ENCODE results near the gene ZMYND15.
A peak's percentile ranks its signal among the peaks of the same experiment; 100 is the strongest.

ZMYND15 gene

GRCh38 chr17:4759776-4760236, 20.2 kb downstream of the ZMYND15 start:
- no peaks in the 10 kb centered on the region for H3K36me3 ChIP-seq (ENCODE audit: control insufficient read depth in 1 of 2, insufficient read depth in 2 of 2, low read length in 2 of 2)
- no peak overlapping the region for H3K27ac ChIP-seq (ENCODE audit: low read depth, low read length)
- H3K4me1 ChIP-seq (ENCODE audit: control insufficient read depth in 1 of 2, insufficient read depth in 2 of 2, low read length in 2 of 2), result no peaks in the 10 kb centered on the region
- no peaks in the 10 kb centered on the region for H3K27me3 ChIP-seq (ENCODE audit: control insufficient read depth in 1 of 2, insufficient read depth in 2 of 2, low read length in 2 of 2)
- H3K9me3 ChIP-seq (ENCODE audit: control insufficient read depth in 1 of 2, low read length in 2 of 2), result no peaks in the 10 kb centered on the region
- no peak overlapping the region for H3K9ac ChIP-seq (ENCODE audit: low read depth in 1 of 2, low read length in 2 of 2)
- H3K4me3 ChIP-seq (ENCODE audit: low read depth in 1 of 2, low read length in 2 of 2), result no peak overlapping the region

- Histone ChIP-seq H3K27ac (ENCODE audit: low read depth, low read length) (no peak overlapping the region), H3K4me1 (ENCODE audit: control insufficient read depth in 1 of 2, insufficient read depth in 2 of 2, low read length in 2 of 2) (peaks cover 2 to 4% of the 10 kb centered on the region in 2 donors), H3K36me3 (ENCODE audit: control insufficient read depth in 1 of 2, insufficient read depth in 2 of 2, low read length in 2 of 2) (no peaks in the 10 kb centered on the region), H3K9ac (ENCODE audit: low read depth in 1 of 2, low read length in 2 of 2) (no peak overlapping the region), H3K4me3 (ENCODE audit: low read depth in 1 of 2, low read length in 2 of 2) (no peak overlapping the region), H3K9me3 (ENCODE audit: control insufficient read depth in 1 of 2, low read length in 2 of 2) (no peaks in the 10 kb centered on the region), H3K27me3 (ENCODE audit: control insufficient read depth in 1 of 2, insufficient read depth in 2 of 2, low read length in 2 of 2) (no peaks in the 10 kb centered on the region)
Measured at GRCh38 chr17:4764595-4764994, 25.0 kb downstream of the ZMYND15 start.

- H3K4me3 ChIP-seq (ENCODE audit: low read depth in 1 of 2, low read length in 2 of 2), result no peak overlapping the region
- no peak overlapping the region for H3K27ac ChIP-seq (ENCODE audit: low read depth, low read length)
- H3K9ac ChIP-seq (ENCODE audit: low read depth in 1 of 2, low read length in 2 of 2), result no peak overlapping the region
- H3K27me3 ChIP-seq (ENCODE audit: control insufficient read depth in 1 of 2, insufficient read depth in 2 of 2, low read length in 2 of 2), result no peaks in the 10 kb centered on the region
- no peaks in the 10 kb centered on the region for H3K9me3 ChIP-seq (ENCODE audit: control insufficient read depth in 1 of 2, low read length in 2 of 2)
- H3K4me1 ChIP-seq (ENCODE audit: control insufficient read depth in 1 of 2, insufficient read depth in 2 of 2, low read length in 2 of 2), result peaks cover 12 to 15% of the 10 kb centered on the region in 2 donors
- no peaks in the 10 kb centered on the region for H3K36me3 ChIP-seq (ENCODE audit: control insufficient read depth in 1 of 2, insufficient read depth in 2 of 2, low read length in 2 of 2)
Measured at GRCh38 chr17:4766201-4766600, 26.6 kb downstream of the ZMYND15 start.

GRCh38 chr17:4766723-4767122, 27.1 kb downstream of the ZMYND15 start:
- Histone ChIP-seq H3K27me3 (ENCODE audit: control insufficient read depth in 1 of 2, insufficient read depth in 2 of 2, low read length in 2 of 2) (no peaks in the 10 kb centered on the region), H3K9ac (ENCODE audit: low read depth in 1 of 2, low read length in 2 of 2) (no peak overlapping the region), H3K4me3 (ENCODE audit: low read depth in 1 of 2, low read length in 2 of 2) (no peak overlapping the region), H3K36me3 (ENCODE audit: control insufficient read depth in 1 of 2, insufficient read depth in 2 of 2, low read length in 2 of 2) (no peaks in the 10 kb centered on the region), H3K9me3 (ENCODE audit: control insufficient read depth in 1 of 2, low read length in 2 of 2) (no peaks in the 10 kb centered on the region), H3K27ac (ENCODE audit: low read depth, low read length) (peak overlapping the region; percentile 32), H3K4me1 (ENCODE audit: control insufficient read depth in 1 of 2, insufficient read depth in 2 of 2, low read length in 2 of 2) (peaks cover 12 to 20% of the 10 kb centered on the region in 2 donors)

DNA sequence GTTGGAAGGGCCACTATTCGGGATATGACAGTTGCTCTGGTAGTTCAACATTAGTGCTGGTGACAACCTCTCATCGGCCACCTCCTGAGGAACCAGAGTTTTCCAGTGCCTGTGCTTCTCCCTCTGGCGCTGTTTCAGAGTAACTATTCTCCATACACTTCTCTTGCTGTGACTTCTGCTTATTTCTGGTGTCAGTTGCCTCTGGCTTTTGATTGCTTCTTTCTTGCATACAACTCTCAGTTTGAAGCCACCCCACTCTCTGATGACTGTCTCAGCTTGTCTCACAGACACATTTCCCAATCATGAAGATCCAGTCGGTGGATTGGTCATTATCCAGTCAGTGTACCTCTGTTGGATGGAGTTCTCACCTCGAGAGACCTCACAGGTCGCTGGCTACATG, 28.7 kb downstream of the ZMYND15 start:
- peaks cover 12 to 22% of the 10 kb centered on the region in 2 donors for H3K4me1 ChIP-seq (ENCODE audit: control insufficient read depth in 1 of 2, insufficient read depth in 2 of 2, low read length in 2 of 2)
- H3K27ac ChIP-seq (ENCODE audit: low read depth, low read length), result no peak overlapping the region

DNA sequence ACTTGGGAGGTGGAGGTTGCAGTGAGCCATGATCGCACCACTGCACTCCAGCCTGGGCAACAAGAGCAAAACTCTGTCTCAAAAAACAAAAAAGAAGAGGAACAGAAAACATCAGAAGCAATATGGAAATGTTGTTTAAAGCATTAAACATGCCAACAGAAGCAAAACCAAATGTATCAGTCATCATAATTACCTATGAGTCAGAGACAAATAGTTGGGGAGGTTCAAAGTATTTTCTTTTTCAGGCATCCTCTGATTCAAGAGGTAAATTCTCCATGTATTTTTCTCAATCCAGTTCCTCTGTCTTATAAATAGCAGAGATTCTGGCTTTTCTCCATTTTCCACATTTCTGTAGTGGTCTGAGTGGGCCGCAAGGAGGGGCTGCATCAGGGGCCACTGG, 30.0 kb downstream of the ZMYND15 start:
- no peak overlapping the region for H3K9ac ChIP-seq (ENCODE audit: low read depth in 1 of 2, low read length in 2 of 2)
- H3K4me1 ChIP-seq (ENCODE audit: control insufficient read depth in 1 of 2, insufficient read depth in 2 of 2, low read length in 2 of 2), result peaks cover 12 to 22% of the 10 kb centered on the region in 2 donors
- no peaks in the 10 kb centered on the region for H3K27me3 ChIP-seq (ENCODE audit: control insufficient read depth in 1 of 2, insufficient read depth in 2 of 2, low read length in 2 of 2)
- H3K4me3 ChIP-seq (ENCODE audit: low read depth in 1 of 2, low read length in 2 of 2), result no peak overlapping the region
- H3K27ac ChIP-seq (ENCODE audit: low read depth, low read length), result no peak overlapping the region
- no peaks in the 10 kb centered on the region for H3K36me3 ChIP-seq (ENCODE audit: control insufficient read depth in 1 of 2, insufficient read depth in 2 of 2, low read length in 2 of 2)
- H3K9me3 ChIP-seq (ENCODE audit: control insufficient read depth in 1 of 2, low read length in 2 of 2), result no peaks in the 10 kb centered on the region

More for the DNA sequence above, 28.7 kb downstream of the ZMYND15 start:
- Histone ChIP-seq H3K4me3 (ENCODE audit: low read depth in 1 of 2, low read length in 2 of 2) (no peak overlapping the region), H3K36me3 (ENCODE audit: control insufficient read depth in 1 of 2, insufficient read depth in 2 of 2, low read length in 2 of 2) (no peaks in the 10 kb centered on the region), H3K9ac (ENCODE audit: low read depth in 1 of 2, low read length in 2 of 2) (no peak overlapping the region), H3K27me3 (ENCODE audit: control insufficient read depth in 1 of 2, insufficient read depth in 2 of 2, low read length in 2 of 2) (no peaks in the 10 kb centered on the region), H3K9me3 (ENCODE audit: control insufficient read depth in 1 of 2, low read length in 2 of 2) (no peaks in the 10 kb centered on the region)

- Histone ChIP-seq H3K27me3 (ENCODE audit: control insufficient read depth in 1 of 2, insufficient read depth in 2 of 2, low read length in 2 of 2) (no peaks in the 10 kb centered on the region), H3K4me1 (ENCODE audit: control insufficient read depth in 1 of 2, insufficient read depth in 2 of 2, low read length in 2 of 2) (peaks cover 12 to 22% of the 10 kb centered on the region in 2 donors), H3K36me3 (ENCODE audit: control insufficient read depth in 1 of 2, insufficient read depth in 2 of 2, low read length in 2 of 2) (no peaks in the 10 kb centered on the region), H3K9me3 (ENCODE audit: control insufficient read depth in 1 of 2, low read length in 2 of 2) (no peaks in the 10 kb centered on the region), H3K27ac (ENCODE audit: low read depth, low read length) (peak within 1 kb of the TSS; percentile 74), H3K9ac (ENCODE audit: low read depth in 1 of 2, low read length in 2 of 2) (peak within 1 kb of the TSS; percentile 48 to 72), H3K4me3 (ENCODE audit: low read depth in 1 of 2, low read length in 2 of 2) (peak within 1 kb of the TSS; percentile 70 to 71)
Measured at GRCh38 chr17:4771519-4772234, 32.0 kb downstream of the ZMYND15 start, which contains the start of gene TM4SF5. Gene TM4SF5 (plus strand): TSS chr17:4771886. CDS start chr17:4771923, 37 bp downstream.

DNA sequence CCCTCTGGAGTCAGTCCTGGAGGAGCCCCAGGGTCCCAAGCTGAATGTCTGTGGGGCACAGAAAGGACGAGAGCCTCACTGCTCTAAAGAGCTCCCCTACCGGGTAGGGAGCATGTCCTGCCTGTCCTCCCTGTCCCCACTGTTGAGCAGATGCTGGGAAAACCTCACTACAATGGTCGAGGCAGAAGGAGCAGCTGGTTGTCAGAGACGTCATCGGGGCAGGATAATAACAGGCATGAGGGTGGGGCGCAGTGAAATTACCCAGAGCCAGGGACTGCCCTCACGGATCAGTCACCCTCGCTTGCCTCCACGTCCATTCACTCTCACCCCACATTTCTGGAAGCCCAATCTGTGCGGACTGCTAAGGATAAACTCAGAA, 32.6 kb downstream of the ZMYND15 start:
- peak overlapping the region; percentile 74 for H3K27ac ChIP-seq (ENCODE audit: low read depth, low read length)
- peaks cover 12 to 22% of the 10 kb centered on the region in 2 donors for H3K4me1 ChIP-seq (ENCODE audit: control insufficient read depth in 1 of 2, insufficient read depth in 2 of 2, low read length in 2 of 2)
- H3K4me3 ChIP-seq (ENCODE audit: low read depth in 1 of 2, low read length in 2 of 2), result peak overlapping the region; percentile 70 to 71
- no peaks in the 10 kb centered on the region for H3K27me3 ChIP-seq (ENCODE audit: control insufficient read depth in 1 of 2, insufficient read depth in 2 of 2, low read length in 2 of 2)
- H3K9ac ChIP-seq (ENCODE audit: low read depth in 1 of 2, low read length in 2 of 2), result peak overlapping the region; percentile 48 to 72
- H3K9me3 ChIP-seq (ENCODE audit: control insufficient read depth in 1 of 2, low read length in 2 of 2), result no peaks in the 10 kb centered on the region
- H3K36me3 ChIP-seq (ENCODE audit: control insufficient read depth in 1 of 2, insufficient read depth in 2 of 2, low read length in 2 of 2), result no peaks in the 10 kb centered on the region

- H3K27ac ChIP-seq (ENCODE audit: low read depth, low read length), result no peak overlapping the region
- peaks cover 5 to 8% of the 10 kb centered on the region in 2 donors for H3K4me1 ChIP-seq (ENCODE audit: control insufficient read depth in 1 of 2, insufficient read depth in 2 of 2, low read length in 2 of 2)
- peaks cover 0 to 6% of the 10 kb centered on the region in 2 donors for H3K36me3 ChIP-seq (ENCODE audit: control insufficient read depth in 1 of 2, insufficient read depth in 2 of 2, low read length in 2 of 2)
- no peaks in the 10 kb centered on the region for H3K9me3 ChIP-seq (ENCODE audit: control insufficient read depth in 1 of 2, low read length in 2 of 2)
- no peak overlapping the region for H3K4me3 ChIP-seq (ENCODE audit: low read depth in 1 of 2, low read length in 2 of 2)
- H3K9ac ChIP-seq (ENCODE audit: low read depth in 1 of 2, low read length in 2 of 2), result no peak overlapping the region
- H3K27me3 ChIP-seq (ENCODE audit: control insufficient read depth in 1 of 2, insufficient read depth in 2 of 2, low read length in 2 of 2), result peaks cover 0 to 4% of the 10 kb centered on the region in 2 donors
Measured at GRCh38 chr17:4777969-4778760, 38.5 kb downstream of the ZMYND15 start.

DNA sequence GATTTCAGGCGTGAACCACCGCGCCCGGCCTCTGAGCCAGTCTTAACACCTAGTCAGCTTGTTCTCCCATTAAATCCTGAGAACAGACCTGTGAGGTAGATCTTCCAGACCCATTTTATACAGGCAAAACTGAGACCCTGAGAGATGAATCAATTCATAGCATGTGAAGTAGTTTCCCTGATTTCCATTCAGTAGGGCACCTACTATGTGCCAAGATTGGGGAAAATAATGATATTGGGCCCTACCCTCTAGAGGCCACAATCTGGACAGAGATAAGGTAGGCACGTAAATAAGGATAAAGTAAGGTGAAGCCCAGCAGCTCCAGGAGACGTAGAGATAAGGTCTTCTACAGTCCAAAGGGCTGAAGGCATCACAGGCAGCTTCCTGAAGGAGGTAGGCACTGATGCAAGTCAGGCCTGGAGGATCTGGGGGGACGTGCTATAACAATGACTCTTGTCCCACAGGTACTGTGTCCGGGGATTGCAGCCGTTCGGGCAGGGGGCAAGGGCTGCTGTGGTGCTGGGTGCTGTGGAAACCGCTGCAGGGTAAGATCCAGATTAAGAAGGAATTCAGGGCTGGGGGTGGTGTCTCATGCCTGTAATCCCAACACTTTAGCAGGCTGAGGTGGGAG, 40.8 kb downstream of the ZMYND15 start:
- Histone ChIP-seq H3K9ac (ENCODE audit: low read depth in 1 of 2, low read length in 2 of 2) (no peak overlapping the region), H3K4me1 (ENCODE audit: control insufficient read depth in 1 of 2, insufficient read depth in 2 of 2, low read length in 2 of 2) (peaks cover 5 to 9% of the 10 kb centered on the region in 2 donors), H3K9me3 (ENCODE audit: control insufficient read depth in 1 of 2, low read length in 2 of 2) (no peaks in the 10 kb centered on the region), H3K27me3 (ENCODE audit: control insufficient read depth in 1 of 2, insufficient read depth in 2 of 2, low read length in 2 of 2) (peaks cover 0 to 4% of the 10 kb centered on the region in 2 donors), H3K27ac (ENCODE audit: low read depth, low read length) (no peak overlapping the region), H3K4me3 (ENCODE audit: low read depth in 1 of 2, low read length in 2 of 2) (no peak overlapping the region), H3K36me3 (ENCODE audit: control insufficient read depth in 1 of 2, insufficient read depth in 2 of 2, low read length in 2 of 2) (peaks cover 0 to 6% of the 10 kb centered on the region in 2 donors)

All from duodenal mucosa (tissue), 2 donors.